Measurements from ENCODE around the gene MAP3K5. TPM values are rescaled to one million over a fixed set of nuclear protein-coding genes. Genes with fewer than 3 reads are reported as not detected.

The MAP3K5 gene
- total RNA-seq, result 10 to 100 TPM; 26.9 to 64.5 (median 34.0) TPM

- Histone ChIP-seq H3K9me3 (no peaks in the 10 kb centered on the region), H3K4me1 (peaks cover 0 to 45% (median 17%) of the 10 kb centered on the region in 4 donors), H3K27me3 (no peaks in the 10 kb centered on the region), H3K27ac (peak within 1 kb of the TSS; percentile 76 to 97 (median 94)), H3K36me3 (no peaks in the 10 kb centered on the region), H3K4me3 (peak within 1 kb of the TSS; percentile 66 to 96 (median 90))
- TF ChIP-seq POLR2A (IDR thresholded peaks at IDR 0.05), result no peak
- TF ChIP-seq EP300 (IDR thresholded peaks at IDR 0.05), result peak in 1 of 2 donors; percentile 60
- TF ChIP-seq CTCF (IDR thresholded peaks at IDR 0.05), result peak; percentile 66 to 78 (median 71)
- WGBS, 2 donors, result 0% methylated on average over 59 to 60 of the region's 89 CpGs
- DNase-seq (ENCODE audit: low spot score in 2 of 2), result peak; percentile 87 to 92
Observed at GRCh38 chr6:136792410-136793262, at the start of gene MAP3K5. Gene MAP3K5, minus strand, starts transcription at chr6:136792477. Its CDS starts 320 bp downstream, at chr6:136792157.

GRCh38 chr6:136840276-136841001 lies 48.2 kb upstream of the MAP3K5 start:
- H3K4me3 ChIP-seq, result no peak overlapping the region
- no peaks in the 10 kb centered on the region for H3K4me1 ChIP-seq
- no peaks in the 10 kb centered on the region for H3K27me3 ChIP-seq
- no peaks in the 10 kb centered on the region for H3K9me3 ChIP-seq
- 79 to 82% methylated on average over 4 of the region's 4 CpGs for WGBS, 2 donors
- no peak overlapping the region for H3K27ac ChIP-seq
- no peak for DNase-seq (ENCODE audit: low spot score in 2 of 2)
- peaks cover 0 to 8% (median 0%) of the 10 kb centered on the region in 3 donors for H3K36me3 ChIP-seq
- TF ChIP-seq CTCF (IDR thresholded peaks at IDR 0.05) (no peak), EP300 (IDR thresholded peaks at IDR 0.05) (no peak), POLR2A (IDR thresholded peaks at IDR 0.05) (no peak)

- Histone ChIP-seq H3K27me3 (no peaks in the 10 kb centered on the region), H3K4me3 (no peak overlapping the region), H3K36me3 (peaks cover 5 to 61% (median 7%) of the 10 kb centered on the region in 3 donors), H3K27ac (no peak overlapping the region), H3K9me3 (peaks cover 0 to 10% (median 0%) of the 10 kb centered on the region in 4 donors), H3K4me1 (no peaks in the 10 kb centered on the region)
- no peak for DNase-seq (ENCODE audit: low spot score in 2 of 2)
- 90 to 100% methylated on average over 1 of the region's 1 CpG for WGBS, 2 donors
- TF ChIP-seq CTCF (IDR thresholded peaks at IDR 0.05) (no peak), EP300 (IDR thresholded peaks at IDR 0.05) (no peak), POLR2A (IDR thresholded peaks at IDR 0.05) (no peak)
Observed at GRCh38 chr6:136831873-136832562, 39.7 kb upstream of the MAP3K5 start.

GRCh38 chr6:136826216-136826615 lies 33.9 kb upstream of the MAP3K5 start:
- WGBS, 2 donors, result 91 to 92% methylated on average over 6 of the region's 6 CpGs
- H3K4me3 ChIP-seq, result no peak overlapping the region
- DNase-seq (ENCODE audit: low spot score in 2 of 2), result no peak
- H3K9me3 ChIP-seq, result no peaks in the 10 kb centered on the region
- H3K4me1 ChIP-seq, result peaks cover 0 to 12% (median 0%) of the 10 kb centered on the region in 4 donors
- H3K27me3 ChIP-seq, result no peaks in the 10 kb centered on the region
- no peak overlapping the region for H3K27ac ChIP-seq
- no peak for TF ChIP-seq EP300 (IDR thresholded peaks at IDR 0.05)
- no peak for TF ChIP-seq CTCF (IDR thresholded peaks at IDR 0.05)
- H3K36me3 ChIP-seq, result peaks cover under 1 to 49% (median under 1%) of the 10 kb centered on the region in 3 donors
